GM19240 (cell line): ENCODE results near the gene SRC.

Source experiments
- DNase-seq: peaks from one replicate; pipeline ENCODE4 v3.0.0; 2011; ENCODE audit warnings: low spot score; ENCODE audit not compliant: insufficient read length

The SRC gene

DNA sequence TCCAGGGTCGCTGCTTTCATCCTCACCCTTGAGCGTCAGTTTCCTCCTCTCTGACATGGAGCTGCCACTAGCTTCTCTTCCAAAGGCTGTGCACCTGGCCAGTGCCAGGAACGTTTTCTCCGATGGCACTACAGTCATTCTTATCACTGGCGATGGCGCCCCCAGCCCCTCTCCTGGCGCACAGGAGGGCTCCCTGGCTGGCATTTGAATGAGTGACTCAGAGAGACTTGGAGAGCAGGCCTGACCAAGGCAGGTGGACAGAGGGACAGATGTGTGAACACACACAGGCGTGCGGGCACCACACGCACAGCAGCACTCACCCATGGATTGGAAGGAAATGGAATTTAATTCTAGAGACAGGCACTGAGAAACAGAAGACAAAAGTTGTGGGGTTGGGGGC lies 77.6 kb downstream of the SRC start:
- DNase-seq, result no peak

- DNase-seq, result no peak
Measured at GRCh38 chr20:37424062-37424851, 78.3 kb downstream of the SRC start.

GRCh38 chr20:37425103-37425625 lies 79.2 kb downstream of the SRC start:
- DNase-seq, result no peak

DNA sequence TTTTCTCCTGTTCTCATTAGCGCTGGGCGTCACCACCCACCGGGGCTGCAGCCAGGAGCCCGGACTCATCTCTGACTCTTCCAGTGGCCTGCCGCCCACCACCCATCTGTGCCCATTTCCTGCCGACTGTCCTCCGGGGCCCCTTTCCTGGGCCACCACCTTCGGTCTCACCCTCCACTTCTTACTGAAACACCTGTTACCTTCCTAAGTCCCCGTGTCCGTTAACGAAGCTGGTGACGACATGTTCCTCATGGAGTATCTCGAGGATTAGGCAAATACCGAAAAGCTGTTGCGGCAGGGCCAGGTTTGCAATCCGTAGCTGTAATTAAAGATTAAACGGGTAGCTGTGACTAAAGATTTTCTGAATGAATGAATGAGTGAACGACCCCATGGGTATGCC lies 80.2 kb downstream of the SRC start:
- no peak for DNase-seq

- no peak for DNase-seq
Measured at GRCh38 chr20:37426978-37427377, 81.0 kb downstream of the SRC start.

- no peak for DNase-seq
Measured at GRCh38 chr20:37430044-37430443, 84.1 kb downstream of the SRC start.

DNA sequence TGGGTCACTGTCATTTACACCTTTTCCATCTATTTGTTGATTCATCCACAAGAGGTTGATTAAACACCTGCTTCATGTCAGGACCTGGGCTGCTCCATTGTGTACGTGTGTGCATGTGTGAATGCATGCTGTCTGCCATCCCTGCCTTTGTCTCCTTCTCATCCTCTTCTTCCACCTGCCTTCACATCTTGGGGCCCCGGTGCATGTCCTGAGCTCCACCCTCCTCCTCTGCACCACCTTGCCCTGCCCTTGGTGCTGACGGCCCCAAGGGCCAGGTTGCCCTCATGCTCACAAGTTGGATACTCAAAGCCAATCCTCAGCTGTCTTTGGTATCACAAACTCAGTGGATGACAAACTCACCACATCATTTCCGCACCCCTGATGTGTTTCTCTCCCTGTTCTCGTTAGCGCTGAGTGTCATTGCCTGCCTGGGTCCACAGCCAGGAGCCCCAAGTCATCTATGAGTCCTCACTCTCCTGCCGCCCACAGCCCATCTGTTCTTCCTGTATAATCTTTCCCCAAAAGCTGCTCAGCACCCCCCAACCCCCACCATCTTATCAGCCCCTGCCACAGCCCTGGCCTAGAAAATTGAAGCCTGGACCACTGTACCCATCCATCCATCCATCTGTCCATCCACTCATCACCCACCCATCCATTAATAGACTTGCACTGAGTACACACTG lies 85.0 kb downstream of the SRC start:
- DNase-seq, result no peak

- no peak for DNase-seq
Measured at GRCh38 chr20:37431786-37432185, 85.8 kb downstream of the SRC start.

GRCh38 chr20:37432606-37433005 lies 86.7 kb downstream of the SRC start:
- DNase-seq, result no peak

GRCh38 chr20:37435607-37436006 lies 89.7 kb downstream of the SRC start:
- DNase-seq, result no peak

DNA sequence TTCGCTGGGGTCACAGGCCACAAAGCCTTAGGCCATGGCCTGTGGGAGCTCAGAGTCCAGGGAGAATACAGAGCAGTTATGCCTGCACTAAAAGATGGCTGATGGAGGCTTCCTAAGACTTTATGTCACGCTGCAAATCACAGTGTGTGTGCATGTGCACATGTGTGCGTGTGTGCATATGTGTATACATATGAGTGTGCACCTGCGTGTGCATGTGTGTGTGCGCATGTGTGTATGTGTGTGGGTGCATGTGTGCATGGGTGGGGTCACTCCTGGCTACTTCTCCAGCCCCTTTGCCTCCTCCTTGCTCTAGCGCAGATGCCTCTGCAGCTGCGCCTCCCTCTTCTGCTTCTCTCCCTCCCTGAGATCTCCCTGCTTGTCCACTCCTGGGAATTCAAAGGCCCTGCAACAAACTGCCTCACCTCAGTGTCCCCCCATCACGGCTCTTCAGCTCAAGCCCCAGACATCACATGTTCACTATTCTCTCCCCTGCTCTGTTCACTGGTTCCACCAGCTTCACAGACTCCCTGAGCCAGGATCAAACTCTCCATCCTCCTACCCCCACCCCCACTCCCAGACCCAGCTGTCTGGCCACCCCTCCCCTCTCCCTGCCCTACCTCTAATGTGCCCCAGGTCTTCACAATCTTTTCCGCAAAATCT lies 90.7 kb downstream of the SRC start:
- DNase-seq, result no peak

DNA sequence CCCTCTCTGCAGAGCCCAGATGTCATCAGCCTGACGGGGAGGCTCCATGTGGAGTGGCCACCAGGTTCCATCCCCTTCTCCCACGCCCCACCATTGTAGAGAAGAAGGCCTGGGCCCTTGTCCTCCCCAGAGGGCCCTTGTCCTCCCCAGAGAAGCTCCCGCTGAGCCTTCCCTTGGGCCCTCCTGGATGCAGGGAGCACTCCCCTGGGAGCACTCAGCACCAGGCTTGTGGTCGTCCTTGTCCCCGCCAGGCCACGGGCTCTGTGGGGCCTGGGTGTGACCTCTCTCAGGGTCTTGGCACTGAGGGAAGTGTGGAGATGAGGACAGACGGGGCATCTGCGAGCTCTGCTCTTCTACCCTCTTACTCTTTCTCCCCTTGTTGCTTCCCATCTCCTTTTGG lies 91.7 kb downstream of the SRC start:
- no peak for DNase-seq

DNA sequence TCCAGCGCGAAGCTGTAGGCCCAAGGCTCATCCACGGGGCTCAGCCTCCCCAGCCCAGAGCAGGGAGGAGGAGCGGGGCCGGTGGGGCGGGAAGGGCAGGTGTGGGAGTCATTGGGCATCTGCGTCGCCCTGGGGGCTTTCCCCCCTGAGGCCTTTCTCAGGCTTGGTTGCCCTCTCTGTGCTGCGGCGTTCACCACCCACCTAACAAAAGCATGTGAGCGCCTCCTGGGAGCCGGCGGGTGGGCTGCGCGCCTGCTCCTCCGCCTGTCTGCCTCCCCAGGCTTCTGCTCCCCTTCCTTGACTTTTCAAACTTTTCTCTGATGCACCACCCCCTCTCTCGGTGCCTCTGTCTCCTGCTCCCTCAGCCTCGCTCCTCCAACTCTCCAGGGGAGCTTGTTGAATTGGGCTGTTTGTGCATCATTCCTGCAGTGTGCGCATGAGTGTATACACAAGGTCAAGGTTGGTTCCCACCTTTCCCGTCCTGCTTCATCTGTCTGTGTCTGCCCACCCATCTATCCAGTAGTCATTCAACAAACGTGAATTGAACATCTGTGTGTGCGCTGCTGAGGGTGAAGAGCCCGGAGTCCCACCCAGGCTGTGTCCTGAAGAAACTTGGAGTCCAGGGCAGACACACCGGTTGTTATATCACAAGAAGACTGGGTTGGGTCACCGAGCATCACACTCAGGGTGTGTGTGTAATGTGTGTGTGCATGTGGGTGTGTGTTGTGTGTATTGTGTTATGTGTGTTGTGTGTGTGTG lies 92.7 kb downstream of the SRC start:
- no peak for DNase-seq

DNA sequence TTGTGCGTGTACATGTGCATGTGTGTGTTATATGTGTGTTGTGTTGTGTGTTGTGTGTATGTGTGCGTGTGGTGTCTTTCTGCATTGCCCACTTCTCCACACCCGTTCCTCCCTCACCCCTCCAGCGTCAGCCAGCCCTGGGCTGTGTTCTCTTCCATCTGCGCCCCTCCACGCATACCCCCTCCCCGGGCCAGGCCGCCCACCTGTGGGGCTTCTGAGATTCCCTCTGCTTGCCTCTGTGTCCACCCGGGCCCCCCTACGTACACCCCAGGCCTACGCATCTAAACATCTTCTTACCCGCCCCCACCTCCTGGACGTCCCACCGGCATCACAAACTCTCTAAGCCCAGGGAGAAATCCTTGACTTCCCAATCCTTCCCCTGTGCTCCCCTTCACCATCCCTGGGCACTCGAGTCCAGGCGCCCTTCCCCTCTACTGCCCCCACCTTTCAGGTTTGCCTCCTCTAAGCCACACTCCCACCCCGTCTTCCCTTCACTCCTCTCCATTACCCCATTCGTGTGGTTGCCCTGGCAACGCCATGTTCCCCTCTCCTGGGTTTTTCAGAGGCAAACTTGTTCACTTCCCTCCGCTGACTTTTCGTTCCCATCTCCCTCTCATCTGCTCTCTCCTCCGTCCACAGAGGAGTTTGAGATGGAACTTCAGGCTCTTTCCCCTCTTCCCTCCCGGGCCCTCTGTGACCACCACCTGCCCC lies 93.4 kb downstream of the SRC start:
- DNase-seq, result no peak

- DNase-seq, result no peak
Measured at GRCh38 chr20:37441023-37441422, 95.1 kb downstream of the SRC start.

DNA sequence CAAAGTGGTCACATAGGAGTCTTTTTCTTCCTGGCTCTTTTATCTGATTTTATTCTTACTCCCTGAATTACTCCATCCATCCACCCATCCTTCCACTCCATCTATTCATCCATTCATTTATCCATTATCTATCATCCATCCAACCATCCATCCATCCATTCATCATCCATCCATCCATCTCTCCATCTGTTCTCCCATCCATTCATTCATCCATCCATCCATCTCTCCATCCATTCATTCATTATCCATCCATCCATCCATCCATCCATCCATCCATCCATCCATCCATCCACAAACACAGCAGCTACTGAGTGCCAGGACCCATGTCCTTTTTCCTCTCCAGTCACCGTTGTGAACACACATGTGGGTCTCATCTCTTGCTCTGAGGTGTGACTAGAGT lies 96.6 kb downstream of the SRC start:
- DNase-seq, result no peak

GRCh38 chr20:37442986-37443385 lies 97.0 kb downstream of the SRC start:
- DNase-seq, result no peak

DNA sequence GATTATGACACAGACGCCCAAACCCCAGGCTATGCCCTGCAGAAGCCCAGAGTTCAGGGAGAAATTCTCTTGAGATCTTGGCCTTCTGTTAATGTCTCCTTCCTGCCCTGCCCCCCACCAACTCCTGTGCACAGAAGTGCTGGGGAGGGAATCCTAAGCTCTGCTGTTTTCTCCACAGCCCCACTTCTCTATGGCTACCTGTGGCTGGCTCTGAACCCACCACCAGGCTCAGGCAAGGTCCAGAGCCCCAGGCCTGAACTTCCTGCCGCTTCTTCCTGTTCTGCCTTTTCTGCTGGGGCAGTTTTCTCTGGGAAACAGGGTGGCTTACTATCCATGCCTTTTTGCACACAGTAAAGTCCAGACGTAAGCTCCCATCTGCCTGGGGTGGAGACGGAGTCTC lies 97.7 kb downstream of the SRC start:
- DNase-seq, result no peak

DNA sequence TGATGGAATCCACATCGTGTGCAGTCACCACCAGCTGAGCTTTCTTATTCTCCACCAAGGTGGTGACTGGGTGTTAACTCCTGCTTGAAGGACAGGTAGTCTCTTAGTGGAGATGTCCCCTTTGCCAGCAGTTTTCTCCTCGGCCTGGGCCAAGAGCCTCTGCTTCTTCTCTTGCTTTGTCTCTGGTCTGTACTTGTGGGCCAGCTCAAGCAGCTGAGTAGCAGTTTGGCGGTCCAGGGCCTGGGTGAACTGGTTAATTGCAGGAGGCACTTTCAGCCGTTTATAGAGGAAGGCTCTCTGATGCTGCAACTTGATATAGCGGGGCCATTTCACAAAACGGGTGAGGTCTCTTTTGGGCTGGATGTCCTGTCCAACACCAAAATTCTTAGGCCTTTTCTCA lies 99.1 kb downstream of the SRC start:
- DNase-seq, result no peak

- no peak for DNase-seq
Measured at GRCh38 chr20:37446286-37447032, 100.5 kb downstream of the SRC start.
